ENCODE data around the gene SCD5.

SCD5 gene

DNA sequence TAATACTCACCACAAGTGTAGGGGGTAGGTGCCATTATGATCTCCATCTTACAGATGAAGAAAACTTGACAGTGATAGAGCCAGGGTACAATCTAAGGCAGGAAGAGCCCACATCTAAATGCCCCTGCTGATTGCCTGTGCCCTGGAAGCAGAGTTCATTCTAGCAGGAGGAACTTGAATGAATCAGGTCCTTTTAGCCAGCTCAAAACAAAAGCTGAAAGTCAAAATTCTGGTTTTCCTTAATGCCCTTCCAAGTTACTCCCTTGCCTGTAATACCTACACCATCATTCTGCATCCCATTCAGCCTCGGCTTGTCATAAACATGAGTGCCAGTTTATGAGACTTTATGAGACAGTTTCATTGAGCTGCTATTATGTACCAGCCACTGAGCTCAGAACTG is 89.6 kb downstream of the SCD5 start:
- TF ChIP-seq ZFX (IDR thresholded peaks at IDR 0.05; ENCODE audit: borderline replicate concordance) = no peak
- no peak for TF ChIP-seq CTCF (IDR thresholded peaks at IDR 0.05)
- H3K27ac ChIP-seq = no peak overlapping the region

DNA sequence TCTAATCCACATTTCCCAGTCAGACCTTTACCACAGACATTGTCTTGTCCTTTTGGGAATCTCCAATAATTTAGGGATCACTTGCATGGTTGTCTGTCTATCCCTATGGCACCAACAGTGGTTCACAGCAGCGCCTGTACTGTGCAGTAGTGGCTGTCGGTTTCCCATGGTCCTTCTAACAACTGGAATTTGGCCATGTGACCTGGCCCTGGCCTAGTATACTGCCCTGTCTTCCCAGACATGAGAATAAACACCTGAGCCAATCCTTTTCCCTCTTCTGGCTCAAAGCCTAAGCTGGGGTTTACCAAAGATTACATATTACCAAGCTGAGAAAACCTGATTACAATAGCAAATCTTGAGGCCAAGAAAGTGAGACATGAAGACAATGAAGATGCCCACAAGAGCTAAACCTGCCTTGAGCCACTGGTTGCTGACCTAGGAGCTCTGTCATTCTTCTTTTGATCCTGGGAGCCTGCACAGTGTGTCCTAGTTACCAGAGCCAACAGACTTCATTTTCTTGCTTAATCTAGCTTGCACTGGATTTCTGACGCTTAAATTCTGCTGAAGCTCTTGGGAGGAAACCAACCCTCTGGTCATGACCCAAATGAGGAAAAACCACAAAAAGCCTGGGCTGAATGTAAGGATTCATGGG is 92.1 kb downstream of the SCD5 start:
- TF ChIP-seq ZFX (IDR thresholded peaks at IDR 0.05; ENCODE audit: borderline replicate concordance) (no peak), CTCF (IDR thresholded peaks at IDR 0.05) (no peak)
- no peak overlapping the region for H3K27ac ChIP-seq

DNA sequence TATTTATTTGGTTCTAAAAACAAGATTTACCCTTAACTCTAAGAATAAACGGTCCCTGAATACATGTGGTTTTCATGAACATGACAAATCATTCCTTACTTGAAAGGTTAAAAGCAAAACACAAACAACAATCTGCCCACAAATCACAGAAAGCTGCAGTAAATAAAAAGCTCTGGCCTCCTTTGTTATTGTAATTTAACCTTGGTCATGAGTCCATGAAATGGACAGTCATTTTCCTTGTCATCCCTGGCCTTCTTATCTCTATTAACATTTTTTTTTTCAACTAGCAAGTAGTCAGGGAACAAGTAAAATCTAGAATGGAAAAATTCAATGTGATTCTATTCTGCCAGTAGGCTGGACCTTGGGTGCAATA is 92.7 kb downstream of the SCD5 start:
- TF ChIP-seq CTCF (IDR thresholded peaks at IDR 0.05) = no peak
- TF ChIP-seq ZFX (IDR thresholded peaks at IDR 0.05; ENCODE audit: borderline replicate concordance) = no peak
- H3K27ac ChIP-seq = no peak overlapping the region

DNA sequence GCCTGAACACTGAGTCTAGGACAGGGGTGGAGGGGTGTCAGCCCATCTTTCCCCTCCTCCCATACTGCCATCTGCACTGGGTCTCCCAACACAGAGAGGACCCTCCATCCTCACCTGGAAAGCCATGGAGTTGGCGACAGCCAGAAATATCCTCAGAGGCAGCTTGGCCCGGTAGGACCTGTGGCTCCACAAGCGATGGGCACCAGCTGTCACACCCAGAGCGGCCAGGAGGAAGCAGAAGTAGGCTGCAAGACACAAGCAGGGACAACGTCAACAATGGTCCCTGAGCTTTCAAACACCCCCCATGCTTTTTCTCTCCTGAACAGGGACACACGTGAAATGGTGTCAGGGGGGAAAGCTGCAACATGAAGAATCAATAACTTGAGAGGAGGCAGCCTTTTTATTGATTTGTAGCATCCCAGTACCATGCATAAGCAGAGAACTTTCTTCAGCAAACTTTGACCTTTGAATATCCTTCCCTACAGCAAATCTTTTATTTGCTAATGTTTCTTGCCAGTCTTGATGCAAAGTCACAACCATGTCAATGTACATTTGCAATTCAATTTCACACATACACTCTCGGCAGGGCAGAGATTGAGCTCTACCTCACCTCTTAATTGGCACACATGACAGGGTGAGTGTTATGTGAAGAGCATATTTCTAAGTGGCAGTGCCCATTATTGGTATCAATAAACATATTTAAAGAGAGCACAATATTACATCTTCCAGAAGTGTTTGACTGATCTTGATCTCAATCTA is 93.2 kb downstream of the SCD5 start:
- no peak for TF ChIP-seq CTCF (IDR thresholded peaks at IDR 0.05)
- TF ChIP-seq ZFX (IDR thresholded peaks at IDR 0.05; ENCODE audit: borderline replicate concordance) = no peak
- H3K27ac ChIP-seq = no peak overlapping the region

DNA sequence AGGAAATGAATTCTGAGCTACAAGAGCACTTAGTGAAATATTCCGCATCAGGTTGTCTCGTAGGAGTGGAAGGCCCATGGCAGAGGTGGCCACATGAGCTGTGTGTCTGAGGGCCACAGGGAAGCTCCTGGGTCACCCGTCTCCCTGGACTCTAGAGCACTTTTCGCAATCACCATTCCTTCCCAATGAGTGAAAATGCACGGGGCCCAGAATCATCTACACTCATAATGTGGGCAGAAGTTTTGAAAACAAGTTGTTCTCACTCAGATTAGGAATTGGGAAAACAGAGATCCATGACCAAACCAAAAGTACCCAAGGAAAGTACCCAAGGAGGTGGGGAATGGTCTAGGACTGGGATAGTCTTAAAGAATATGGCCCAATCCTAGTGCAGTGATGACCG is 94.4 kb downstream of the SCD5 start:
- no peak overlapping the region for H3K27ac ChIP-seq
- TF ChIP-seq CTCF (IDR thresholded peaks at IDR 0.05) = no peak
- no peak for TF ChIP-seq ZFX (IDR thresholded peaks at IDR 0.05; ENCODE audit: borderline replicate concordance)

DNA sequence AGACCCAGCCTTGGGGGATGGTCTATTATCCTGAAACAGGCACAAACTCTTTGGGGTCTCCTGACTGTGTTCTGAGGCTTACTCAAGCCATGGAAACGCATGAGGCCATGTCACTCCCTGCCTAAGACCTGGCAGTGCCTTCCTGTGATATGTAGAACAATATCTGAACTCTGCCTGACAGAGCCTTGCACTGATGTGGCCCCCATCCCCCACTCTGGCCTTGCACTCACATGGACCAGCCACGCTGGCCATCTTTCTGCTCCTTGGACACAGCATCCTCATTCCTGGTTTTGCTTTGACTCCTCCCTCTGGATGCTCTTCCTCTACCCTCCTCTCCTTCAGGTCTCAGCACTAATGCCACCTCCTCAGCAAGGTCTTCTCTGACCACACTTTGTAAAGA is 100.2 kb downstream of the SCD5 start:
- TF ChIP-seq ZFX (IDR thresholded peaks at IDR 0.05; ENCODE audit: borderline replicate concordance) (no peak), CTCF (IDR thresholded peaks at IDR 0.05) (no peak)

GRCh38 chr4:82697561-82697960 is 101.0 kb downstream of the SCD5 start:
- TF ChIP-seq ZFX (IDR thresholded peaks at IDR 0.05; ENCODE audit: borderline replicate concordance) (no peak), CTCF (IDR thresholded peaks at IDR 0.05) (no peak)

More for the DNA sequence above, 100.2 kb downstream of the SCD5 start:
- no peak overlapping the region for H3K27ac ChIP-seq

More at GRCh38 chr4:82697561-82697960, 101.0 kb downstream of the SCD5 start:
- H3K27ac ChIP-seq = no peak overlapping the region

Measured in 22Rv1 (cell line).